Muscle layer of duodenum (tissue), 2 donors: ENCODE measurements around the gene DTYMK.
A peak's percentile ranks its signal among the peaks of the same experiment; 100 is the strongest.

Experiments used
- H3K27ac ChIP-seq: one replicate; pipeline ENCODE4 v1.7.0; 2013; ENCODE audit warnings: mild to moderate bottlenecking, low read length
- H3K27me3 ChIP-seq: one replicate; pipeline ENCODE4 v1.7.0; 2013; ENCODE audit warnings: low read depth, mild to moderate bottlenecking, control low read depth, low read length
- H3K36me3 ChIP-seq, 2 donors: one replicate each; pipeline ENCODE4 v1.7.0; 2013; ENCODE audit warnings: low read length in 2 of 2, control low read depth in 1 of 2, mild to moderate bottlenecking in 1 of 2; ENCODE audit not compliant: insufficient read depth in 2 of 2, control insufficient read depth in 1 of 2
- H3K4me1 ChIP-seq, 2 donors: one replicate each; pipeline ENCODE4 v1.7.0; 2013; ENCODE audit warnings: low read length in 2 of 2, mild to moderate bottlenecking in 2 of 2, control low read depth in 1 of 2, moderate library complexity in 1 of 2; ENCODE audit not compliant: insufficient read depth in 2 of 2, control insufficient read depth in 1 of 2
- H3K4me3 ChIP-seq, 2 donors: one replicate each; pipeline ENCODE4 v1.7.0; 2013; ENCODE audit warnings: low read length in 2 of 2, low read depth in 1 of 2, mild to moderate bottlenecking in 1 of 2
- H3K9me3 ChIP-seq, 2 donors: one replicate each; pipeline ENCODE4 v1.7.0; 2013; ENCODE audit warnings: low read length in 2 of 2, control low read depth in 1 of 2, mild to moderate bottlenecking in 1 of 2; ENCODE audit not compliant: control insufficient read depth in 1 of 2
- donor health status: healthy.

Gene DTYMK

GRCh38 chr2:241641631-241642030 lies 45.0 kb downstream of the DTYMK start:
- Histone ChIP-seq H3K36me3 (no peaks in the 10 kb centered on the region), H3K27me3 (no peaks in the 10 kb centered on the region), H3K27ac (no peak overlapping the region), H3K4me1 (peaks cover 5 to 48% of the 10 kb centered on the region in 2 donors), H3K9me3 (no peaks in the 10 kb centered on the region), H3K4me3 (no peak overlapping the region)

- Histone ChIP-seq H3K36me3 (no peaks in the 10 kb centered on the region), H3K4me1 (peaks cover 9 to 48% of the 10 kb centered on the region in 2 donors), H3K27me3 (no peaks in the 10 kb centered on the region), H3K9me3 (no peaks in the 10 kb centered on the region), H3K27ac (no peak overlapping the region), H3K4me3 (no peak overlapping the region)
Observed at GRCh38 chr2:241640165-241640795, 46.3 kb downstream of the DTYMK start.

GRCh38 chr2:241639385-241639784 lies 47.2 kb downstream of the DTYMK start:
- Histone ChIP-seq H3K4me3 (peak overlapping the region in 1 of 2 donors; percentile 86), H3K27ac (no peak overlapping the region), H3K36me3 (no peaks in the 10 kb centered on the region), H3K4me1 (peaks cover 9 to 57% of the 10 kb centered on the region in 2 donors), H3K27me3 (no peaks in the 10 kb centered on the region), H3K9me3 (no peaks in the 10 kb centered on the region)

GRCh38 chr2:241638940-241639339 lies 47.7 kb downstream of the DTYMK start:
- peaks cover 9 to 57% of the 10 kb centered on the region in 2 donors for H3K4me1 ChIP-seq
- H3K27me3 ChIP-seq: no peaks in the 10 kb centered on the region
- H3K27ac ChIP-seq: no peak overlapping the region
- H3K9me3 ChIP-seq: no peaks in the 10 kb centered on the region
- peak overlapping the region; percentile 63 to 86 for H3K4me3 ChIP-seq
- peaks cover 0 to under 1% of the 10 kb centered on the region in 2 donors for H3K36me3 ChIP-seq

GRCh38 chr2:241637795-241638660 lies 48.6 kb downstream of the DTYMK start:
- Histone ChIP-seq H3K4me3 (peak overlapping the region; percentile 67 to 86), H3K27ac (no peak overlapping the region), H3K27me3 (no peaks in the 10 kb centered on the region), H3K9me3 (no peaks in the 10 kb centered on the region), H3K4me1 (peaks cover 9 to 57% of the 10 kb centered on the region in 2 donors), H3K36me3 (peaks cover 7 to 9% of the 10 kb centered on the region in 2 donors)

GRCh38 chr2:241637018-241637794 lies 49.4 kb downstream of the DTYMK start, which contains the start of the genes ATG4B and THAP4:
Gene ATG4B (plus strand): TSS chr2:241637693. CDS start chr2:241637715, 22 bp downstream.
Gene THAP4 (minus strand): TSS chr2:241637158. CDS start chr2:241637017, 141 bp downstream.
- peak within 1 kb of the TSS; percentile 92 for H3K27ac ChIP-seq
- H3K4me3 ChIP-seq: peak within 1 kb of the TSS; percentile 68 to 86
- H3K27me3 ChIP-seq: no peaks in the 10 kb centered on the region
- H3K9me3 ChIP-seq: no peaks in the 10 kb centered on the region
- H3K4me1 ChIP-seq: peaks cover 9 to 57% of the 10 kb centered on the region in 2 donors
- H3K36me3 ChIP-seq: peaks cover 12 to 17% of the 10 kb centered on the region in 2 donors

GRCh38 chr2:241636182-241637017 lies 50.2 kb downstream of the DTYMK start:
- peak overlapping the region; percentile 68 to 86 for H3K4me3 ChIP-seq
- no peaks in the 10 kb centered on the region for H3K27me3 ChIP-seq
- H3K27ac ChIP-seq: peak overlapping the region; percentile 77
- H3K9me3 ChIP-seq: no peaks in the 10 kb centered on the region
- H3K4me1 ChIP-seq: peaks cover 9 to 50% of the 10 kb centered on the region in 2 donors
- peaks cover 12 to 23% of the 10 kb centered on the region in 2 donors for H3K36me3 ChIP-seq

GRCh38 chr2:241635756-241636155 lies 50.9 kb downstream of the DTYMK start:
- Histone ChIP-seq H3K27me3 (no peaks in the 10 kb centered on the region), H3K4me3 (peak overlapping the region; percentile 68 to 86), H3K27ac (peak overlapping the region; percentile 77), H3K36me3 (peaks cover 16 to 28% of the 10 kb centered on the region in 2 donors), H3K9me3 (no peaks in the 10 kb centered on the region), H3K4me1 (peaks cover 9 to 44% of the 10 kb centered on the region in 2 donors)

GRCh38 chr2:241633561-241633960 lies 53.1 kb downstream of the DTYMK start:
- Histone ChIP-seq H3K27ac (no peak overlapping the region), H3K9me3 (no peaks in the 10 kb centered on the region), H3K4me3 (no peak overlapping the region), H3K4me1 (peaks cover 7 to 24% of the 10 kb centered on the region in 2 donors), H3K36me3 (peaks cover 16 to 29% of the 10 kb centered on the region in 2 donors), H3K27me3 (no peaks in the 10 kb centered on the region)
